Measurements from ENCODE around the gene NFYB.
"Not testable (repeated sequence)": the region's sequence is repeated elsewhere in the genome, so short reads cannot be mapped to it uniquely, and the experiment has no call there.

NFYB gene

GRCh38 chr12:104177336-104177662 lies 39.3 kb upstream of the NFYB start:
- Histone ChIP-seq H2AFZ (ENCODE audit: insufficient read depth, low read length, poor library complexity) (no peak overlapping the region), H3K4me1 (ENCODE audit: control insufficient read depth in 1 of 2, insufficient read depth in 2 of 2, low read length in 2 of 2) (peaks cover 7% of the 10 kb centered on the region in 2 experiments), H3K79me1 (ENCODE audit: low read length) (no peaks in the 10 kb centered on the region), H4K8ac (ENCODE audit: low read depth, low read length) (no peak overlapping the region), H3K9ac (ENCODE audit: low read length) (no peak overlapping the region), H2AK5ac (ENCODE audit: low read length) (no peak overlapping the region), H2BK120ac (ENCODE audit: insufficient read depth, low read length, poor library complexity) (no peak overlapping the region), H3K4me2 (ENCODE audit: low read length) (no peak overlapping the region), H2BK5ac (ENCODE audit: low read depth, low read length, poor library complexity) (no peak overlapping the region), H3K4ac (ENCODE audit: low read depth, low read length) (no peak overlapping the region), H3K23ac (ENCODE audit: low read length) (no peak overlapping the region), H3K18ac (ENCODE audit: low read length) (no peak overlapping the region), H3K79me2 (ENCODE audit: control insufficient read depth, insufficient read depth, low read length, poor library complexity) (no peaks in the 10 kb centered on the region), H3K27me3 (ENCODE audit: insufficient read depth, low read length) (no peaks in the 10 kb centered on the region), H3K9me3 (ENCODE audit: insufficient read depth, low read depth, low read length) (no peaks in the 10 kb centered on the region), H3K27ac (ENCODE audit: low read depth, low read length) (no peak overlapping the region), H3K14ac (ENCODE audit: low read length) (no peak overlapping the region), H4K91ac (ENCODE audit: low read depth, low read length) (no peak overlapping the region), H3K4me3 (ENCODE audit: low read depth, low read length) (no peak overlapping the region), H4K12ac (ENCODE audit: low read depth, low read length) (no peak overlapping the region), H3K36me3 (ENCODE audit: control insufficient read depth in 1 of 2, insufficient read depth in 2 of 2, low read length in 2 of 2) (no peaks in the 10 kb centered on the region), H2BK12ac (ENCODE audit: low read length) (no peak overlapping the region)
- WGBS (ENCODE audit: extremely low coverage, insufficient coverage, insufficient read length) = no CpG with 5 or more reads among the region's 2 CpGs
- DNase-seq = no peak

GRCh38 chr12:104175726-104176247 lies 37.8 kb upstream of the NFYB start:
- H3K18ac ChIP-seq (ENCODE audit: low read length) = no peak overlapping the region
- no peak overlapping the region for H2BK120ac ChIP-seq (ENCODE audit: insufficient read depth, low read length, poor library complexity)
- no peak overlapping the region for H2BK12ac ChIP-seq (ENCODE audit: low read length)
- H3K4me1 ChIP-seq (ENCODE audit: control insufficient read depth in 1 of 2, insufficient read depth in 2 of 2, low read length in 2 of 2) = peaks cover 7% of the 10 kb centered on the region in 2 experiments
- H2AFZ ChIP-seq (ENCODE audit: insufficient read depth, low read length, poor library complexity) = no peak overlapping the region
- no peak overlapping the region for H3K27ac ChIP-seq (ENCODE audit: low read depth, low read length)
- no CpG with 5 or more reads among the region's 10 CpGs for WGBS (ENCODE audit: extremely low coverage, insufficient coverage, insufficient read length)
- no peaks in the 10 kb centered on the region for H3K36me3 ChIP-seq (ENCODE audit: control insufficient read depth in 1 of 2, insufficient read depth in 2 of 2, low read length in 2 of 2)
- no peak overlapping the region for H2AK5ac ChIP-seq (ENCODE audit: low read length)
- H3K4me2 ChIP-seq (ENCODE audit: low read length) = no peak overlapping the region
- no peak overlapping the region for H4K8ac ChIP-seq (ENCODE audit: low read depth, low read length)
- H2BK5ac ChIP-seq (ENCODE audit: low read depth, low read length, poor library complexity) = no peak overlapping the region
- H3K9me3 ChIP-seq (ENCODE audit: insufficient read depth, low read depth, low read length) = no peaks in the 10 kb centered on the region
- H4K12ac ChIP-seq (ENCODE audit: low read depth, low read length) = no peak overlapping the region
- no peak overlapping the region for H3K4me3 ChIP-seq (ENCODE audit: low read depth, low read length)
- no peak overlapping the region for H3K4ac ChIP-seq (ENCODE audit: low read depth, low read length)
- no peak overlapping the region for H3K23ac ChIP-seq (ENCODE audit: low read length)
- no peak overlapping the region for H3K9ac ChIP-seq (ENCODE audit: low read length)
- H3K27me3 ChIP-seq (ENCODE audit: insufficient read depth, low read length) = no peaks in the 10 kb centered on the region
- DNase-seq = no peak
- no peaks in the 10 kb centered on the region for H3K79me1 ChIP-seq (ENCODE audit: low read length)
- no peaks in the 10 kb centered on the region for H3K79me2 ChIP-seq (ENCODE audit: control insufficient read depth, insufficient read depth, low read length, poor library complexity)
- no peak overlapping the region for H3K14ac ChIP-seq (ENCODE audit: low read length)
- no peak overlapping the region for H4K91ac ChIP-seq (ENCODE audit: low read depth, low read length)

- H3K23ac ChIP-seq (ENCODE audit: low read length) = not testable (repeated sequence)
Observed at GRCh38 chr12:104173804-104174203, 35.8 kb upstream of the NFYB start.

DNA sequence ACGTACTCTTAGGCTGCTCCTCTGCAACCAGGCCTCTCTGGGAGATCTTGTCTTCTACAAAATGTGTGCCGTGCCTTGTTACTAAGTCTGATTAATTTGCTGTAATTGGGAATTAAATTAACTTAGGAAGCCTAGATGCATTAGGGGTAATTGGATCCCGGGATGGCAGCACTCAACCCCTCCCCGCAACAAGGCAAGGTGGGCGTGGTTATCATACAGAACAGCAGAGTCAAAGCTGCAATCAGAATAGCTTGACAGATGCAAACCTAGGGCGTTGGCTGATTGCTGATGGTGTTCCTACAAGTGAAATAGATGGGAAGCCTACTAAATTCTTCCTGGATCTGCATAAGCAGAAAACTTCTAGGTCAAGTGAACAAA lies 34.5 kb upstream of the NFYB start:
- Histone ChIP-seq H2AK5ac (ENCODE audit: low read length) (no peak overlapping the region), H3K23ac (ENCODE audit: low read length) (no peak overlapping the region), H2BK120ac (ENCODE audit: insufficient read depth, low read length, poor library complexity) (no peak overlapping the region), H3K79me2 (ENCODE audit: control insufficient read depth, insufficient read depth, low read length, poor library complexity) (no peaks in the 10 kb centered on the region), H4K12ac (ENCODE audit: low read depth, low read length) (no peak overlapping the region), H3K4me2 (ENCODE audit: low read length) (no peak overlapping the region), H3K9me3 (ENCODE audit: insufficient read depth, low read depth, low read length) (peaks cover 2% of the 10 kb centered on the region), H3K14ac (ENCODE audit: low read length) (no peak overlapping the region), H3K18ac (ENCODE audit: low read length) (no peak overlapping the region), H3K4me1 (ENCODE audit: control insufficient read depth in 1 of 2, insufficient read depth in 2 of 2, low read length in 2 of 2) (peaks cover under 1% of the 10 kb centered on the region in 2 experiments), H3K27me3 (ENCODE audit: insufficient read depth, low read length) (no peaks in the 10 kb centered on the region), H2AFZ (ENCODE audit: insufficient read depth, low read length, poor library complexity) (no peak overlapping the region), H2BK12ac (ENCODE audit: low read length) (no peak overlapping the region), H3K79me1 (ENCODE audit: low read length) (no peaks in the 10 kb centered on the region), H4K8ac (ENCODE audit: low read depth, low read length) (no peak overlapping the region), H3K4me3 (ENCODE audit: low read depth, low read length) (no peak overlapping the region), H3K9ac (ENCODE audit: low read length) (no peak overlapping the region), H2BK5ac (ENCODE audit: low read depth, low read length, poor library complexity) (no peak overlapping the region), H3K27ac (ENCODE audit: low read depth, low read length) (no peak overlapping the region), H3K36me3 (ENCODE audit: control insufficient read depth in 1 of 2, insufficient read depth in 2 of 2, low read length in 2 of 2) (no peaks in the 10 kb centered on the region), H4K91ac (ENCODE audit: low read depth, low read length) (no peak overlapping the region), H3K4ac (ENCODE audit: low read depth, low read length) (no peak overlapping the region)
- no CpG with 5 or more reads among the region's 6 CpGs for WGBS (ENCODE audit: extremely low coverage, insufficient coverage, insufficient read length)
- no peak for DNase-seq

More at GRCh38 chr12:104173804-104174203, 35.8 kb upstream of the NFYB start:
- not testable (repeated sequence) for H3K4ac ChIP-seq (ENCODE audit: low read depth, low read length); H3K27ac ChIP-seq (ENCODE audit: low read depth, low read length); H2BK12ac ChIP-seq (ENCODE audit: low read length); H2AFZ ChIP-seq (ENCODE audit: insufficient read depth, low read length, poor library complexity); H4K91ac ChIP-seq (ENCODE audit: low read depth, low read length); H3K27me3 ChIP-seq (ENCODE audit: insufficient read depth, low read length); H3K79me2 ChIP-seq (ENCODE audit: control insufficient read depth, insufficient read depth, low read length, poor library complexity); H3K4me1 ChIP-seq (ENCODE audit: control insufficient read depth in 1 of 2, insufficient read depth in 2 of 2, low read length in 2 of 2); H3K36me3 ChIP-seq (ENCODE audit: control insufficient read depth in 1 of 2, insufficient read depth in 2 of 2, low read length in 2 of 2); H3K9me3 ChIP-seq (ENCODE audit: insufficient read depth, low read depth, low read length); H3K9ac ChIP-seq (ENCODE audit: low read length); H2AK5ac ChIP-seq (ENCODE audit: low read length); H3K18ac ChIP-seq (ENCODE audit: low read length); H3K4me3 ChIP-seq (ENCODE audit: low read depth, low read length); H2BK120ac ChIP-seq (ENCODE audit: insufficient read depth, low read length, poor library complexity); H3K14ac ChIP-seq (ENCODE audit: low read length); H4K8ac ChIP-seq (ENCODE audit: low read depth, low read length); DNase-seq; H2BK5ac ChIP-seq (ENCODE audit: low read depth, low read length, poor library complexity); H4K12ac ChIP-seq (ENCODE audit: low read depth, low read length); H3K4me2 ChIP-seq (ENCODE audit: low read length); H3K79me1 ChIP-seq (ENCODE audit: low read length)
- WGBS (ENCODE audit: extremely low coverage, insufficient coverage, insufficient read length) = no CpG with 5 or more reads among the region's 5 CpGs
